NCI-H1105 (cell line): ENCODE measurements around the gene CAD.
"Not testable (repeated sequence)": the region's sequence is repeated elsewhere in the genome, so short reads cannot be mapped to it uniquely, and the experiment has no call there.

ENCODE experiments used
- DNase-seq: peaks from one replicate; lab custom pipeline; 2025; lab: John Stamatoyannopoulos, UW

The CAD gene

DNA sequence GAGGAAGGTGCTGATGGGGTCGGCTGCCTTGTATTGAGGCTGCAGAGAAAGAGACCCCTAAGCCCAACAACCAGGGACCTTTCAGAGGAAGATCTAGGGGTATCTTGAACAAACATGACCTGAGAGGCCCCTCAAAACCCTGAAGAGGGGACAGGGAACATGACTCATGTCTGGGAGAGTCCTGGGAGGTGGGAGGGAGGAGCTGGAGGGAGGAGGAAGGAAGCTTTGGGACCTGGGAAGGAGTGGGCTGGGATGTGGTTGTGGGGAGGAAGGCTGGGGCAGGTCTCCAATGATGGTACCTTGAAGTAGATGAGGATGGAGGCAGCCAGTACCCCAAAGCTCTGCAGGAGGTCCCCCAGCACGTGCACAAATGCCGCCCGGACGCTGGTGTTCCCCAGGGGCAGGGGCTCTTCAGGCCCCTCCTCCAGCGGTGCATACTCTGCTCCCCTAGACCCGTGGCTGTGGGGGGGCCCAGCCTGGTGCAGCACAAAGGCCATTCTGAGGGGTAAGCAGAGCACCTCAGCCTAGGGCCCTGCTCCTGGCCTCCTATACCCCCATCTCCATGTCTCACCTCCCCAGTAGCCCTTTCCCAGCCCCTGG, 39.8 kb downstream of the CAD start:
- DNase-seq = no peak

DNA sequence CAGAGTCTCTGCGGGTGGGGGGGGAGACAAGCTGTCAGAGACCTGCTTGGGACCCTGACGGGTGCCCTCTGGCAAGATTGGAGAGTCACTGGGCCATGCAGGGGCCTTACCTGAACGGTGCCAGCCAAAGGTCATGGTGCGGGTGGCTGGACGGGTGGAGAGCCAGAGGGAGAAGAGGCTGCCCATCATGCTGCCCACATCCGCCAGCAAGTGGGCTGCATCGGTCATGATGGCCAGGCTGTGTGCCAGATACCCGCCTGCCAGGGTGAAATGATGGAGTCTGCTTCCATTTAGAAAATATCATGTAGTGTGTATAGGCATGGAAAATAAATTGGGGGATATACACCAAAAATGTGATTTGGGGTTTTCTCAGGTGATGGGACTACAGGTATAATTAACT, 40.9 kb downstream of the CAD start:
- no peak for DNase-seq

DNA sequence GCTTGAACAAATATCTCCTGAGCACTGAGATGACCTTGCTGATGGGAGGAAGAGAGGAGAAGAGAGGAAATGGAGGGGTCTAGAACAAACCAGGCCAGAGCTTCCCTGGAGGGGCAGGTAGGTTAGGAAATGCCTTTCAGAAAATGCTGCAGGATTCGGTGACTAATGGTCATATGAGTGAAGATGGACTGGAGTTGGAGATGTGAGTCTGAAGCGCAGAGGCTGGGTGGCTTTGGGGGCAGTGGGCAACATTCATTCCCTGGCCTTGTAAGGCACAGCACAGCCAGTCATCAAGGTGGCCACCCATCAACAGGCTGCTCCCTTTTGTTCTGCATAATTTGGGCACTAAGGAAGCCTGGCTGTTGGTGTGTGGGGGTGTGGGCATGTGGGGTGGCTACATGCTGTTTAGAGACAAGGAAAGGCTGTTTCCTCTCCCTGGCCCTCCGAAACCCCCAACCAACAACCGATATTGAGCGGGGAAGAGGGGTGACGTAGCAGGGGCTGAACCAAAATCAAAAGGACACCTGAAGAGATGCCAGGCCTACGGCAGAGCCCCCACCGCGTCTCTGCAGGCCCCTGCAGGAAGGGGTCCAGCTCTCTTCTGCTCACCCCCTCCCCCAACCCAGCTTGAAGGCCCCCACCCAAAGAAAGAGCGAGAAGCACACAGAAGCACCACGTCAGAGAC, 44.2 kb downstream of the CAD start:
- DNase-seq = no peak

DNA sequence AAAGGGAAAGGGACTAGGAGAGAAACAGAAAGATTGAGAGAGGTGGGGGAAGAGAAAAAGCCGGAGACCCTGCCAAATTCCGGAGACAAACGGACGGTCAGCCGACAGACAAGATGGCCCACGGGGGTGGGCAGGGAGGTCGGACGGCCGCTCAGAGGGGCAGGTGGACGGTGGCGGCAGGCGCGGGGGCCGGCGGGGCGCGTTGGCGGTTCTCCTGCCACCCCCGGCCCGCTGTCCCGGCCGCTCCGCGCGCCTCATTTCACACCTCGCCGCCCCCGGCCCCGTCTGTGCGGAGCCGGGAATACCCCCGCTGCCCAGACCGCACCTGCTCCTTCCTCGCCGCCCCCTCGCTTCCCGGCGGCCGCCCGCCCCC, 44.7 kb downstream of the CAD start:
- no peak for DNase-seq

DNA sequence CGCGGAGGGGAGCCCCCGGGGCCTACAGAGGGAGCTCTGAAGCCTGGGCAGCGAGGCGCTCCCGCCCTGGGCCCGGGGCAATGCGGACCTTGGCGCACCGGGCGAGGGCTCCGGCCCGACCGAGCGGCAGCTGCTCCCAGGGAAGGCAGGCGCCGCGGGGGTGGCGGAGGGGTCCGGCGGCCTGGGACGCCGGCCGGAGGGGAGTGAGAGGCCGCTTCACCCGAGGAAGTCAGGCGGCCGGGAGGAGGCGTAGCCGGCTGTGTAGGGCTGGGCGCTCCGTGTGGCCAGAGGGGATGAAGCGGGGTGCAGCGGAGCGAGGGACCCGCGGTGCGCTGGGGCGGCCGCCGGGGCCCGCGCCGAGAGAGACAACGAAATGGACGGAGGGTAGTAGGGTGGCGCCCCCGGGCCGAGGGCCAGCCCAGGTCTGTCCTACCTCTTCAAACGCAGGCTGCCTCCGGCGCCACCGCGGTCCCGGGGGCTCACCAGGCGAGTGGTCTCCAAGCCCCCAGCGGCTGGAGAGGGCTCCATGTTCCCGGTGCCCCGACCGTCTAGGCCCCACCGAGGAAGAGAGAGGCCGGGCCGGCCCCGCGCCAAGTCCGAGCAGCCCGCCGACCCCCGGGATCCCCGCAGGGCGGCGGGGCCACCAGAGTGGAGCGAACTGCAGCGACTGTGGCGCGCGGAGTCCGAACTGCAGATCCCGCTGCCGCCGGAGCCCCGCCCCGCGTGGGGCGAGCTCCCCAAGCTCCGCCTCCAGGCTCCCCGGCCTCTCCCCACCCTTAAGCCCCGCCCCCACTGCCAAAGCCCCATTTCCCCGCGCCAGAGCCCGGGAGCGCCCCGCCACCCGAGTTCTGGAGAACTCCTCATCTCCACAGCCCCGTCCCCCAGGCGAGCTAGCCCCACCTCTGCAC, 45.5 kb downstream of the CAD start, which contains the start of gene SLC30A3:
Gene SLC30A3 (minus strand): TSS at position 669 of the 908 bp plus-strand sequence. CDS start 141 bp downstream, at position 528.
- DNase-seq = peak; percentile 18

DNA sequence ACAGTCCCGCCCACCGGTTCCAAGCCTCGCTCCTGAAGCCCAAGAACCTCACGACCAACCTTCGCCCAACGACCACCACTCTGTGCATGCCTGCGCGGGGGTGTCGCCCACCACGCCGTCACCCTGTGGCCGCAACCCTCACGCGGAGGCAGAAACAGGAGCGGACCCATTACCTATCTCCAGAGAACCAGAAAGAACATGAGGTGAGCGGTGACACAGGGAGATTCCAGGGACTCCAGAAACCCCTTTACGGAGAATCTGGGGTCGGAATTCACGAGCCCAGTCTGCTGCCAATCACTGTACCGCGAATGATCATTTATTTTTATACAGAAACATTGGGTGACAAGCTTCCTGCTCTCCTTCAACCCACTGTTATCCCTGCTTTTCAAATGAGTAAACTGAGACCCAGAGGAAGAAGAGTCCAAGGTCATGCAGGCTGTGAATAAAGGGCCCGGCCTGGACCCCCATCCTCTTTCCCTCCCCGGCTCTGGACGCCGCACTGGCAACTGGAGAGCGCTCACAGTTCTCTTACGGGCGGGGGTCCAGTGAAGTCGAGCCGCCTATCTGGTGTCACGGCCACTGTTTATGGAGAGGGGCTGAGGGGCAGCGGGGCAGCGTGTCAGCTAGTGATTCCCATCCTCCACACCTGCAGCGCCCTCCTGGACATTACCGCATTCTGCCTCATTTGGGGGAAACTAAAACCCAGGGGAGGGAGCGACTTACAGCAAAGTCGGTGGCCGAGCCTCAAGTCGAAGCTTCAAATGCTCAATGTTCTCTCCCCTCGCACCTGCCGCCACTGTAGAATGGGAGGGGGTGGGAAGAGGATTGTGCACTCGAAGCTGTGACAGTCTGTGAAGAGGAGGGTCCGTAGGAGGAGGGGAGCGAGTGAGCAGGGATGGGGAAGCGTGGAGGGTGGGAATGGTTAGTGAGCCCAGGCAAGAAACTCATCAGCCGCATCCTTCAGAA, 46.4 kb downstream of the CAD start:
- peak; percentile 32 for DNase-seq

DNA sequence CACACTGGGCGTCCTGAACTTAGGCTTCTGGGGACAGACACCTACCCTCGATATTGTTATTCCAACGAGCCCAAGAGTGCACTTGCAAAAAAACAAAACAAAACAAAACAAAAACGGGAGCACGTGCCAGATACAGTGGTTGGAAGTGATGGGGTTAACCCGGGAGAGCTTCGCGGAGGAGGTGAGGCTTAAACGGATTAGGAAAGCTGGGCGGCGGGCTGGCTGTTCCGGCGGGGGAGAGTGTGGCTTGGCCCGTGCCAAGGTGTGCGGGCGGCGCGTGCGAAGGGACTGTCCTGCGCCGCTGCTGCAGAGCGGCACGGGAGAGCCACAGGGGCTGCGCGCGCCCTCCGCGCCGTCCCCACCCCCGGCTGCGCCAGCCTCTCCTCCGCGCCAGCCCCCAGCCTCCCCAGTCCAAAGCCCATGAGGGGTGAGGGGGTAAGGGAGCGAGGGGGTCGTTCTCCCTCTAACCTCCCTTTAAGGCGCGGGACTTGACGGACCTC, 47.1 kb downstream of the CAD start:
- DNase-seq = no peak

DNA sequence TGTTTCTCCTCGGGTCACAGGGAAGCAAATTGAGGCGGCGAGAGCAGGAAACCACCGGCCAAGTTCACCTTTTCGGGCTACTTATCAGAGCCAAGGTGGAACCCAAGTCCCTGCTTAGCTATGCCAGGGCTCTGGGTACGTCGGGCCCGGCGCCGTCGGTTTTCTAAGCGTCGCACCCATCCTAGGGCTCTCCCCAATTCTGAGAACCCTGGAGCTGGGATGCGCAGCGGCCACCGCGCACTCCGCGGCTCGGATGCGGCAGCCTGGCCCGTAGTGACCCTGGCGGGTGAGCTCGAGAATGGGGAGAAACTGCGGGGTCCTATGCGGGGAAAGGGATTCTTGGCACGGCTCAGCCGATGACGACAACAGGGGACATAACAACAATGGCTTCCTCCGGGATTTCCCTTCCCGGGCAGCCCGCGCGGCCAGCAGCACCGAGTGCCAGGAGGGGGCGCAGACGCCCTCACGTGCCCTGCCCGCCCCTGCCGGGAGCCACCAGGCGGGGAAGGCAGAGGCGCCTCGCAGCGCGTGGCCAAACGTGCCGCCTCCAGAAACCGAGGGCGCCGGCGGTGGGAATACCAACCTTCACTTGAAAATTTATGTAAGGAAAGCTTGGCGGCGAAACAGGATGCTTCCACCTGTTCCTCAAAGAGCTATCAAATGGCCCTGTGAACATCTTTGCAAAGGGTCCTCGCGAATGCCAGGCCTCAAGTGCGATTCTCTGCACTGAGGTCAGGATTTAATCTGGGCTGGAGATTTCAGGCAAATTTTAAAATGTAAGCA, 47.8 kb downstream of the CAD start:
- DNase-seq = peak; percentile 62

DNA sequence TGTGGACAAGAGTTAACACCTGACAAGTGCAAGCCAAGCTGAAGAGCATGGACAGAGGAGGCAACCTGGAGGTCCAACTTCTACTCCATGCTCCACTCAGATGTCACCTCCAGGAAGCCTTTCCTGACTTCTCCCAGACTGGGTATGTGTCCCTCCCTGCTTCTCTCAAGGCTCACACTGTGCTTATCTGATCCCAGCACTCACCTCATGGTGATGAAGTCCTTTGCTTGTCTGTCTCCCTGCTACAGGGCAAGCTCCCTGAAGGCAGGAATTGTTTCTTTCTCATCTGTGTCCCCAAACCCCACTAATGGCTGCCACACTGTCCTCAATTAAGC, 48.3 kb downstream of the CAD start:
- DNase-seq = no peak

DNA sequence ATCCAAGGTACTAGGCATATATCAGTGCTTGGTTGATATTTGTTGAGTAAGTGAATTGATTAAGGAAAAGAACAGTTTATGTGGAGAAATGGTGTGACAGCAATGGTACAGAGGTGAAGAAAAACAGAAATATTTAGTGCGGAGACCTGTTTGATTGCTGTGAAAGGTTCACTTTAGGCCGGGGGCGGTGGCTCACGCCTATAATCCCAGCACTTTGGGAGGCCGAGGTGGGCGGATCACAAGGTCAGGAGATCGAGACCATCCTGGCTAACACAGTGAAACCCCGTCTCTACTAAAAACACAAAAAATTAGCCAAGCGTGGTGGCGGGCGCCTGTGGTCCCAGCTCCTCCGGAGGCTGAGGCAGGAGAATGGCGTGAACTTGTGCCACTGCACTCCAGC, 51.1 kb downstream of the CAD start:
- not testable (repeated sequence) for DNase-seq

DNA sequence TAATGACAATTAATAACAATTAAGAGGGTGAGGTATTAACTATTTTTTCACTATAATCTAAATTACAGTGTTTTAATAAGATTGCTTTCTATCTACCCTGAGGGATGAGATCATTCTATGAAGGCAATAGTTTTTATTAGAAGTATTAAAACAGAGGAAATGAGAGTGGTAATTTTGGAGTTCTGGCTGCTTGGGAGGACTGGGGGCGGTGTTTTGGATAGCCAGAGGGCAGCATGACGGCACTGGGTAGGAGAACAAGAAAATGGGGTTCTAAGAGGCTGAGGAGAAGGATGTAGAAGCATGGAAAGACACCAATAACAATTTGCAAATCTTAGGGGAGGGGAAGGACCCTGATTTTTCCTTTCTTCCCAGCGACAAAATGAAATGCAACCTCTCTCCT, 53.0 kb downstream of the CAD start:
- no peak for DNase-seq

DNA sequence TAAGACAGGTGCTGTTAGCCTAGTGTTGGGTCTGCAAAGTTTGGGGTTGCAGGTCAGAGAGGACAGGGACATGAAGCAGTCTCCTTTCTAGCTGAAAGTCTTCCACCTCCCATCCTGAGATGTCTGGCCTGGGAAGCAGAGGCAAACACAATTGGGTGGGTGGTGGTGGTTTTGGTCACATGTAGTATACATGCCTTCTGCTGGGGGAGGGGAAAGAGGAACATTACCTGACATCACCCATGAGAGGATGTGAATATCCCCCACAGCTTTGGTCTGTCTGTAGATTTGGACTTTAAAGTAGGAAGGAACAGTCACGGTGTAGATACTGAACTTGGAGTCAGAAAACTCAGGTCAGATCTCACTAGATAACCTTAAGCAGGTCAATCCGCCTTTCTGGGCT, 53.5 kb downstream of the CAD start:
- DNase-seq = no peak

DNA sequence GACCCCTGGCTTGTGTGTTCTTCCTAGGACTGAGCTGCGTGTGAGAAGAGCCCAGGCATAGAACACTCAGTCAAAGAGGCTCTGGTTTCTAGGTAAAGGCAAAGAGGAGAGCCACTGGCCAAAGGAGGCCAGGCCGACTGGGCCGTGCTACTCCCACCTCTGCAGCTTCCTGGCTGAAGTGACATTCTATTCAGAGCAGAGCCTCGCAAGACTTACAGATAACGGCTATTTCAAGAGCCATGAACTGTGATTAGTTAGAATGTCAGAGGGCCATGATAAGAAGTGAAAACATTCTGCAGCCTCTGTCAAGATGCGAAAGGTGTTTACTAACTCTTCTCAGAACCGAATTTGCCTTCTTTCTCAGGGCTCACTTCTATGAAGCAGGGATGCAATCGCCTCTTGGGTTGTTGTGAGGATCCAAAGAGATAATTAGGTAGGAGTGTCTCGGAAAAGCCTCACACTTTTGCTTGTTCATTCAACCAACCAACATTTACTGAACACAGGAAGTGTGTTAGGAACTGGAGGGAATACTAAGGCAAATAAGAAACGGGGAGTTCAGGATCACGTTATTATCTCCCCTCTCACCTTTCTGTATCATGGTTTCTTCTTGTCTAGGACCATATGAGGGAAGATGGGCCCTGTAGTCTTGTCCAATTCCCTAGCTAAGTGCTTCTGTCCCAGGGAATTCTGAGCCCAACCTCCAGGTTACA, 54.6 kb downstream of the CAD start:
- no peak for DNase-seq

DNA sequence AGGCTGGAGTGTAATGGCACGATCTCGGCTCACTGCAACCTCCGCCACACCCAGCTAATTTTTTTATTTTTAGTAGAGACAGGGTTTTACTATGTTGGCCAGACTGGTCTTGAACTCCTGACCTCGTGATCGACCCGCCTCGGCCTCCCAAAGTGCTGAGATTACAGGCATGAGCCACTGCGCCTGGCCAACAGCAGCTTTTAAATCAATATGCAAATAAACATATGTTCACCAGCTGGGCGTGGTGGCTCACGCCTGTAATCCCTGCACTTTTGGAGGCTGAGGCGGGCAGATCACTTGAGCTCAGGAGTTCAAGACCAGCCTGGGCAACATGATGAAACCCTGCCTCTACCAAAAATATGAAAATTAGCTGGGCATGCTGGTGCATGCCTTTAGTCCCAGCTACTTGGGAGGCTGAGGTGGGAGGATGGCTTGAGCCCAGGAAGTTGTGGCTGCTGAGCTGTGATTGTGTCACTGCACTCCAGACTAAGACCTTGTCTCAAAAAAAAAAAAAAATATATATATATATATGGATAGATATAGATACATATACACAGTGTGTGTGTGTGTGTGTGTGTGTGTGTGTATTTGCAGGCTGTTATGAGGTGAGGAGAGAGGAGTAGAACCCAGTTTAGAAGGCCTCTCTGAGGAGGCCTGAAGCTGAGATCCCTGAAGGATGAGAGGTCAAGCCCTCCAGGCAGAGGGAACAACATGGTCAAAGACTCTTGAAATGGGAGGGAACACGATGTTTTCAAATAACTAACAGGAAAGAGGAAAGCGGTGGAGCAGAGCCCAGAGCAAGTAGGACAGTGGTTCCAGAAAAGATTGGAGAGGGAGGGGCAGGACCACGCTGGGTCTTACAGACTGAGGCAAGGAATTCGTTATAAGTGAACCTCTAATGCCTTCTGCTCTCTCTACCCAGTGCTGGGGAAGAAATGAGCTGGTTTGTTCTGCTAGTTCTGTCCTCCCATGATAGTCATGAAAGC, 55.7 kb downstream of the CAD start:
- not testable (repeated sequence) for DNase-seq

DNA sequence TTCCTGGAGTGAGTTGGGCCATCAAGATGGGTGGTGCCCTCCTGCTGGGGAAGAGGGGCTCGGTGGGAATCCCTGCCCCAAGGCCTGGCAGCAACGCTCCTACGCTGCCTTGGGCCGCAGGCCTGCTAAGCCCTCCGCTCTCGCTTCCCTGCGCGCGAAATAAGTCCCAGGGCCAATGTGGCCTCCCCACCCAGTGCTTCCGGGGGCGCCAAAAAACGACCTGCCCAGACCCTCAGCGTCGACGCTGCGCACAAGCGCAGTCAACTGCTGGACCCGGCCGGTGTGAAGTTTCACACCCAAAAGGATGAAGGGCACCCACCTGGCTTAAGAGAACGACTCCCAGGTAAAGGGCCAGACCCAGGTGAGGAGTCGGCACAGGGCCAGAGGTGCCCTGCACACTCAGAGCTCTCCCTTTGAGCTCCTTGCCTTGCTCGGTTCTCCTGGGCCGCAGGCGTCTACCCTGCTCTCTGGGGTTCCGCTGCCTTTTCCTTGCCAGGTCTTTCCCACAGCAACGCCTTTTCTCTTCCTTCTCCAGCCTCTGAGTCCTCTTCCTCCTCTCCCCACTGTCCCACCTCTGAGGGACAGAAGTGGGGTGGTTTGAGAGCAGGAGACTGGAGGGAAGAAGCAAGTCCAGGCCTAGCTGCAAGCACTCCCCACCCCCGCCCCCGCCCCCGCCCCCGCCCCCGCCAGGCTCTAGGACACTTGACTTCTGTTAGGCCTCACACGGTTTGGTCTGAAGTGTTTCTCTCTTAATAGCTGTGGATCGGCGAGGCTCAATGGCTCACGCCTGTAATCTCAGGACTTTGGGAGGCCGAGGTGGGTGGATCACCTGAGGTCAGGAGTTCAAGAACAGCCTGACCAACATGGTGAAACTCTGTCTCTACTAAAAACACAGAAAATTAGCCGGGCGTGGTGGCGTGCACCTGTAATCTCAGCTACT, 58.3 kb downstream of the CAD start, which contains the start of gene DNAJC5G:
Gene DNAJC5G (plus strand): TSS at position 223 of the 940 bp plus-strand sequence. CDS start 1,296 bp downstream, outside the sequence.
- no peak for DNase-seq

DNA sequence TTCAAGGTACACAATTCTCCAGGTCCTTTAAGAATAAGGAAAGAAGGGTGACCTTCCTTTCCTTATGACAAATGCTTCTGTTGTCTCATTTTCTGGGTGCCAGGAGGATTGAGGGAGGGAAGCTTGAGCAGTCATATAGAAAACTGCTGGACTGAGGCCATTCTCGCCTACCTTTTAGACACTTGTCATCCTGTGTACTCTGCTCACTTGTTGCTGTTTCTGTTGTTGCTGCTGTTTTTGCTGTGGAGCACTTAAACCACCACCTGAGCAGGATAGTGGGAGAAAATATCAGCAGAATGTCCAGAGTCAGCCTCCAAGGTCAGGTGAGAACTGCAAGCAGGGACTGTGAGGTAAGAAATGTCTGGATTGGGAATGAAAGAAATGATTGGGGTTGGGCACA, 60.8 kb downstream of the CAD start:
- DNase-seq = no peak

DNA sequence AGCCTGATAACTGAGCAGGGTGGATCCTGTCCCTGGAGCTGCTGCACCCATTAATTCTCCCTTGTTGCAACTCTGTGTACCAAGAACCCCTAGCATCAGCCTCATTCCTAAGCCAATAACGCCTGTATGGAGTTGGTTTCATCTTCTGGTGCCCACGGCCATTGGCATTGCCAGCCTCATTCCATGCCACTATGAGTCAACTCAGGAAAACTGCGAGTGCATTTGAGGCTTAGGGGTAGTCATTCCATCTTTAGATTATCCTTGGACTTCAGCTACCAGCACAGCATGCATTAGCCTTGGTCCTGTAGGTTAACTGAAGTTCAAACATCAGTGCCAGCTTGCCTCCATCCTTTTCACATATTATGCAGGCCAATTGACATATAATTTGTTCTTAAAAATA, 63.7 kb downstream of the CAD start:
- no peak for DNase-seq

DNA sequence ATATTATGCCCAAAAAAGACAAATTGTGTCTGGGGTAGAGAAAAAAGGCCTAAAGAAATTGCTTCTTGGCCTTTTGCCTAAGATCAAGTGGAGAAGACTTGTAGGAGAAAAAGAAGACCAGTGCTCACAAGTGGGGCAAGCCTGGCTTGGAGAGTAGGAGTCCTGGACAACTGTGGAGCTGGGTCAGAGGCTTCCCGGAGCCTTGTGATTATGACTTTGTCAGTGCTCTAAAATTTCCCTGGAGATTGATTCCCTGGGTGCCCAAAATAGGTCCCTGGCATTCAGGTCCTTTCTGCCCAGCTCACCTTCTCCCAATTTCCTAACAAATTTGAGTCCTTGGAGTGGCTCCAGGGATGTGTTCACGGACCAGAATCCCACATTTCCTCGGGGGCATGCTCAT, 64.3 kb downstream of the CAD start:
- DNase-seq = no peak
